CD4-positive, alpha-beta T cell (primary cell): Measurements from ENCODE around the gene ZNF835. TPM values are rescaled to one million over a fixed set of nuclear protein-coding genes. Genes with fewer than 3 reads are reported as not detected.

Source experiments
- ATAC-seq: fragments of 200-7000 bp; cut with Tn5 transposase; one replicate; pipeline ENCODE4 v1.10.0; 2022; ENCODE audit warnings: mild to moderate bottlenecking; ENCODE audit not compliant: poor library complexity
- CTCF ChIA-PET: fragments of 350-600 bp; sonication (Branson Sonifier 250); formaldehyde crosslinking; loops from one replicate; lab custom pipeline; 2021; ENCODE audit warnings: antibody characterized with exemption, inconsistent platforms; lab: Charles Lee
- POLR2A ChIA-PET: fragments of 350-600 bp; sonication (Branson Sonifier 250); formaldehyde crosslinking; loops from one replicate; lab custom pipeline; 2021; ENCODE audit warnings: antibody characterized with exemption, inconsistent platforms; lab: Charles Lee
- DNase-seq, 14 experiments: peaks; one replicate each; pipeline ENCODE4 v3.0.0-alpha.2; 2013 to 2020; ENCODE audit warnings: mixed read lengths in 2 of 14
- H3K27ac ChIP-seq, 2 donors: one replicate each; pipeline versions ENCODE4 v1.5.1 to v1.7.0; 2013; ENCODE audit warnings: low read length in 2 of 2, low read depth in 1 of 2, mild to moderate bottlenecking in 1 of 2
- H3K27me3 ChIP-seq, 2 experiments: 1 replicate in 1 of 2; 2 replicates in 1 of 2; pipeline versions ENCODE4 v1.6.1 to v1.7.0; 2013; ENCODE audit warnings: low read length in 2 of 2, control low read depth in 1 of 2, mild to moderate bottlenecking in 1 of 2, moderate library complexity in 1 of 2; ENCODE audit not compliant: insufficient read depth in 2 of 2, control insufficient read depth in 1 of 2
- H3K36me3 ChIP-seq: one replicate; pipeline ENCODE4 v1.6.1; 2013; ENCODE audit warnings: low read length, control low read depth; ENCODE audit not compliant: insufficient read depth
- H3K4me1 ChIP-seq: one replicate; pipeline ENCODE4 v1.6.1; 2013; ENCODE audit warnings: low read length, control low read depth; ENCODE audit not compliant: insufficient read depth
- H3K4me3 ChIP-seq: one replicate; pipeline ENCODE4 v1.5.1; 2013; ENCODE audit warnings: mild to moderate bottlenecking, low read length, moderate library complexity
- H3K9me3 ChIP-seq, 2 experiments: 1 replicate in 1 of 2; 2 replicates in 1 of 2; pipeline versions ENCODE4 v1.6.1 to v1.7.0; 2013; ENCODE audit warnings: low read length in 2 of 2, mild to moderate bottlenecking in 2 of 2, control low read depth in 1 of 2, moderate library complexity in 1 of 2; ENCODE audit not compliant: control insufficient read depth in 1 of 2, insufficient read depth in 1 of 2
- H3K27ac Mint-ChIP-seq: one replicate; pipeline ENCODE4 v1.8.0; 2020; ENCODE audit warnings: mixed read lengths
- H3K27me3 Mint-ChIP-seq: one replicate; pipeline ENCODE4 v1.8.0; 2021; ENCODE audit warnings: mixed read lengths
- H3K36me3 Mint-ChIP-seq: one replicate; pipeline ENCODE4 v1.8.0; 2021; ENCODE audit warnings: low read depth, mixed read lengths
- H3K4me1 Mint-ChIP-seq: one replicate; pipeline ENCODE4 v1.8.0; 2021; ENCODE audit warnings: low read depth, mixed read lengths
- H3K4me3 Mint-ChIP-seq: one replicate; pipeline ENCODE4 v1.8.0; 2020; ENCODE audit warnings: mild to moderate bottlenecking, mixed read lengths
- H3K9me3 Mint-ChIP-seq: one replicate; pipeline ENCODE4 v1.8.0; 2020; ENCODE audit warnings: mixed read lengths
- intact Hi-C, 2 experiments: fragments of 100-400 bp; cut with DNase I in 1 of 2; cut with micrococcal nuclease in 1 of 2; formaldehyde crosslinking; loops; one replicate each; pipeline versions ENCODE4 v1.15.1 to v1.9.0; 2023 to 2025; cut with DNase I, micrococcal nuclease
- total RNA-seq, 174 experiments: library from RNA in 2 of 174; stranded (reverse) in 2 of 174; gene quantifications; one replicate each; pipeline ENCODE4 v1.2.3 and lab custom pipeline; 2021 to 2026
- TF ChIP-seq, protein P1 (sequence below): fragments of 200-600 bp; IDR thresholded peaks from one replicate; pipeline ENCODE4 v1.8.0; 2022; ENCODE audit warnings: antibody characterized with exemption, mild to moderate bottlenecking

ZNF835 gene
- total RNA-seq, 2 experiments from 2014 or later, result 0.82 to 1.1 TPM

GRCh38 chr19:56692206-56692895 lies 20.8 kb upstream of the ZNF835 start:
- no peaks in the 10 kb centered on the region for H3K27me3 ChIP-seq
- DNase-seq (no peak), ATAC-seq (no peak)
- H3K4me3 ChIP-seq, result no peak overlapping the region
- intact Hi-C loops, result no loop called here
- Mint-ChIP-seq H3K27me3 (no peaks in the 10 kb centered on the region), H3K4me3 (no peak overlapping the region), H3K27ac (no peak overlapping the region), H3K36me3 (peaks cover 49% of the 10 kb centered on the region), H3K9me3 (peaks cover 13% of the 10 kb centered on the region), H3K4me1 (no peaks in the 10 kb centered on the region)
- TF ChIP-seq, protein P1, sequence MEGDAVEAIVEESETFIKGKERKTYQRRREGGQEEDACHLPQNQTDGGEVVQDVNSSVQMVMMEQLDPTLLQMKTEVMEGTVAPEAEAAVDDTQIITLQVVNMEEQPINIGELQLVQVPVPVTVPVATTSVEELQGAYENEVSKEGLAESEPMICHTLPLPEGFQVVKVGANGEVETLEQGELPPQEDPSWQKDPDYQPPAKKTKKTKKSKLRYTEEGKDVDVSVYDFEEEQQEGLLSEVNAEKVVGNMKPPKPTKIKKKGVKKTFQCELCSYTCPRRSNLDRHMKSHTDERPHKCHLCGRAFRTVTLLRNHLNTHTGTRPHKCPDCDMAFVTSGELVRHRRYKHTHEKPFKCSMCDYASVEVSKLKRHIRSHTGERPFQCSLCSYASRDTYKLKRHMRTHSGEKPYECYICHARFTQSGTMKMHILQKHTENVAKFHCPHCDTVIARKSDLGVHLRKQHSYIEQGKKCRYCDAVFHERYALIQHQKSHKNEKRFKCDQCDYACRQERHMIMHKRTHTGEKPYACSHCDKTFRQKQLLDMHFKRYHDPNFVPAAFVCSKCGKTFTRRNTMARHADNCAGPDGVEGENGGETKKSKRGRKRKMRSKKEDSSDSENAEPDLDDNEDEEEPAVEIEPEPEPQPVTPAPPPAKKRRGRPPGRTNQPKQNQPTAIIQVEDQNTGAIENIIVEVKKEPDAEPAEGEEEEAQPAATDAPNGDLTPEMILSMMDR, result no peak
- peaks cover 23 to 46% of the 10 kb centered on the region in 2 experiments for H3K9me3 ChIP-seq
- CTCF ChIA-PET, result interaction anchor here (1.0 kb wide), 1 partner anchor 9 kb away, joined by 3 read pairs; no protein-coding TSS in a partner anchor
- POLR2A ChIA-PET, result no interaction called here
- H3K4me1 ChIP-seq, result no peaks in the 10 kb centered on the region
- H3K36me3 ChIP-seq, result no peaks in the 10 kb centered on the region
- H3K27ac ChIP-seq, result no peak overlapping the region

- no peak for ATAC-seq
- TF ChIP-seq, protein P1, result no peak
- no peak overlapping the region for H3K27ac Mint-ChIP-seq
- intact Hi-C loops, result no loop called here
- H3K9me3 Mint-ChIP-seq, result peaks cover 18% of the 10 kb centered on the region
- Histone ChIP-seq H3K36me3 (no peaks in the 10 kb centered on the region), H3K27ac (no peak overlapping the region), H3K9me3 (peaks cover 25 to 48% of the 10 kb centered on the region in 2 experiments), H3K4me3 (no peak overlapping the region), H3K27me3 (no peaks in the 10 kb centered on the region), H3K4me1 (no peaks in the 10 kb centered on the region)
- POLR2A ChIA-PET, result no interaction called here
- peaks cover 64% of the 10 kb centered on the region for H3K36me3 Mint-ChIP-seq
- H3K4me3 Mint-ChIP-seq, result no peak overlapping the region
- H3K27me3 Mint-ChIP-seq, result no peaks in the 10 kb centered on the region
- CTCF ChIA-PET, result no interaction called here
- DNase-seq, result no peak
- no peaks in the 10 kb centered on the region for H3K4me1 Mint-ChIP-seq
Observed at GRCh38 chr19:56690670-56691069, 19.1 kb upstream of the ZNF835 start.

GRCh38 chr19:56689198-56689597 lies 17.6 kb upstream of the ZNF835 start:
- ChIA-PET POLR2A (no interaction called here), CTCF (no interaction called here)
- H3K4me1 ChIP-seq, result no peaks in the 10 kb centered on the region
- DNase-seq (no peak), ATAC-seq (no peak)
- peaks cover 19% of the 10 kb centered on the region for H3K9me3 Mint-ChIP-seq
- H3K27ac Mint-ChIP-seq, result no peak overlapping the region
- intact Hi-C loops, result no loop called here
- peaks cover 75% of the 10 kb centered on the region for H3K36me3 Mint-ChIP-seq
- H3K9me3 ChIP-seq, result peaks cover 29 to 46% of the 10 kb centered on the region in 2 experiments
- H3K27me3 ChIP-seq, result no peaks in the 10 kb centered on the region
- no peak overlapping the region for H3K4me3 ChIP-seq
- no peaks in the 10 kb centered on the region for H3K36me3 ChIP-seq
- TF ChIP-seq, protein P1, result no peak
- H3K27me3 Mint-ChIP-seq, result no peaks in the 10 kb centered on the region
- no peaks in the 10 kb centered on the region for H3K4me1 Mint-ChIP-seq
- H3K4me3 Mint-ChIP-seq, result no peak overlapping the region
- H3K27ac ChIP-seq, result no peak overlapping the region
